HG03139 (cell line): ENCODE measurements around the gene UBE2F.

Experiments used
- ATAC-seq: cut with Tn5 transposase; IDR thresholded peaks from one replicate; pipeline ENCODE4 v1.9.1; 2021; ENCODE audit not compliant: unreplicated experiment

Gene UBE2F

GRCh38 chr2:238069021-238069709 is 102.4 kb downstream of the UBE2F start:
- no peak for ATAC-seq

GRCh38 chr2:238069877-238070276 is 103.1 kb downstream of the UBE2F start:
- ATAC-seq: no peak

- no peak for ATAC-seq
These were observed 108.6 kb downstream of the UBE2F start for GRCh38 chr2:238075397-238075796.

GRCh38 chr2:238077292-238077691 is 110.5 kb downstream of the UBE2F start:
- ATAC-seq: no peak

- ATAC-seq: no peak
These were observed 113.1 kb downstream of the UBE2F start for GRCh38 chr2:238079874-238080327.

GRCh38 chr2:238080518-238080917 is 113.7 kb downstream of the UBE2F start:
- no peak for ATAC-seq

DNA sequence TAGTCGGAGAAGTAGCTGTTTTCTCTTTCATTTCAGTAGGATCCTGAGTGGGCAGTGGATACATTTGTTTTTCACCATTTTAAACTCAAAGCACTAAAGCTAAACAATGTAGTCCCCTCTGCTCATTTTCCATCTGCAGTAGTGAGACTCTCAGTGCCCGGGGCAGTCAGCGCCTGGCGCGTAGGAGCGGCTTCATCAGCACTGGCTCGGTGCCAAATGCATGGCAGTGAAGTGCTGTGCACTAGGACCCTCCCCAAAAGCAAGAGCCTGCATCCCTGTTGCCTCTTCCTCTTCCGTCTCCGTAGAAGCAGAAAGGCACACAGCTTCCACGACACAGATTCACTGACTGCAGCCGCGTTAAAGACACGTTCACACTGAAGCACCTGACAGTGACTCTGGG is 114.3 kb downstream of the UBE2F start:
- no peak for ATAC-seq

- no peak for ATAC-seq
These were observed 114.7 kb downstream of the UBE2F start for GRCh38 chr2:238081561-238081960.

- ATAC-seq: no peak
These were observed 115.3 kb downstream of the UBE2F start for GRCh38 chr2:238082151-238082550.

GRCh38 chr2:238082827-238083226 is 116.0 kb downstream of the UBE2F start:
- ATAC-seq: no peak

DNA sequence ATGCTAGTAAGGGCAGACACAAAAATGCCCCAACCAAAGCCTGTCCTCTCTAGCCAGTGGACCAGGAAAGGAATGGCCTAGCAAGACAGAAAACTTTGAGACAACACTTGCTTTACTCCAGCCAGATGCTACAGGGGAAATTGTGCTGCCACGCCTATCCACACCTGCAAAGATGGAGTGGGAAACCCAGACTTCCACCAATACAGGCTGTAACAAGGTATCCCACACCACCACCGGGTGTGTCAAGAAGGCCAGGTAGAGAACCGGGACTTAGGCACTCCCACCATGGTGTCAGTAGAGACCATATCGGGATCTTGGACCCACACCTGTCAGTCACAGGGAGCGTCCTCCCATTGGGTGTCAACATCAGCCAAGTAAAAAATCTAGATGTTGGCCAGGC is 117.1 kb downstream of the UBE2F start:
- no peak for ATAC-seq

DNA sequence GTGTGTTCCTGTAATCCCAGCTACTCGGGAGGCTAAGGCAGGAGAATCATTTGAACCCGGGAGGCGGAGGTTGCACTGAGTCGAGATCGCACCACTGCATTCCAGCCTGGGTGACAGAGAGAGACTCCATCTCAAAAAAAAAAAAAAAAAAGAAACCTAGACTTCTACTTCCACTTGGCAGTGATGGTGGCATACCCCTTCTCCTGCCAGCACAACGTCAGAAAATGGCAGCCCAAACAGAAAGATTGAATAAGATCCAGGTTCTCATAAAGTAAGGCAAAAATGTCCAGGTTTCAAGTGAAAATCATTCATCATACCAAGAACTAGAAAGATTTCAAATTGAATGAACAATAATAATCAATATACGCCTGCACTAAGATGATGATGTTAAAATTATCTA is 117.9 kb downstream of the UBE2F start:
- no peak for ATAC-seq

GRCh38 chr2:238085899-238086298 is 119.1 kb downstream of the UBE2F start:
- no peak for ATAC-seq

DNA sequence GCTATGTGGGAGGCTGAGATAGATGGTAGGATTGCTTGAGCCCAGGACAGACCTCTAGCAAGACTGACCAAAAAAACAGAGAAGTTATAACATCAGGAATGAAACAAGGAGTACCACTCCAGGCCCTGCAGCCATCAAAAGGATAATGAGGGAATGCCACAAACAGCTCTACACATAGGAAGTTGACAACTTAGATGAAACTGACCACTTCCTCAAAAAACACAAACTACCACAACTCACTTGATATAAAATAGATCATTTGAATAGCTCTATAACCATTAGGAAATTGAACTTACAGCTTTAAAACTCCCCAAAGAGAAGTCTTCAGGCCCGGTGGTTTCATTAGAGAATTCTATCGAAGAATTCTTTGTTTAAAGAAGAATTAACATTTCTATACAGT is 120.4 kb downstream of the UBE2F start:
- no peak for ATAC-seq

- ATAC-seq: no peak
These were observed 124.1 kb downstream of the UBE2F start for GRCh38 chr2:238090887-238091286.

DNA sequence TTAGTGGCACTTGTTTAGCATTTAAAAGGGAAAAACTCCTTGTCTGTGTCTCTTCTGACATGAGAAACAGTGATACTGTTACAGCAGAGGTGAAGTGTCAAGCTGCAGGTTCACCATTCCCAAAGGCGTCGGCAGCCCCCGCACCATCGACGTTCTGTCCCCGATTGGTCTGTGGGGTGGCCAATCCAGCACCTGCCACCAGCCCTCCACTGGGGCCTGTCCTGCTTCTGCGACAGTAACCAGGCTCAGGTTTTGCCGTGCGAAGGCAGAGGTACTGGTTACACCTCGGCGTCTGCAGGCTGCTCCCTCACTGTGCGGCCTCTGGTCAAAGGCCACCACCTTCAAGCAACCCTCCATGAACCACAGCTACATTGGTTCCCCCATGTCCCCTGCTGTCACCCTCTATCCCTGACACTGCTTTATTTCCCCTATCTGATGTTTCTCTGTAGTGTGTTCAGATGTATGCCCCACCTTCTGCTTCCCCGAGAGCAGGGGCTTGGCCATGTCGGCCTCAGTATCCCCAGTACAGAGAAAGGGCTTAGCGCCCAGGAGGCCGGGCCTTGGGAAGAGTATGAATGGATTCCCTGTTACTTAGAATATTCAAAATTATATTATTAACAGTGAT is 124.7 kb downstream of the UBE2F start:
- no peak for ATAC-seq
